Transverse colon (tissue), 4 donors: Measurements from ENCODE around the gene TMEM132D.

Source experiments
- EP300 ChIP-seq: sonication (generic); formaldehyde crosslinking; IDR thresholded peaks from one replicate; pipeline ENCODE4 v1.6.1; 2017; ENCODE audit warnings: antibody characterized with exemption, low read depth
- POLR2A ChIP-seq: fragments of 450-650 bp; IDR thresholded peaks from one replicate; pipeline ENCODE4 v1.6.1; 2016; ENCODE audit warnings: antibody characterized with exemption, mild to moderate bottlenecking, moderate library complexity
- POLR2AphosphoS5 ChIP-seq, 3 donors: sonication (generic); formaldehyde crosslinking; IDR thresholded peaks; one replicate each; pipeline ENCODE4 v1.6.1; 2016; ENCODE audit warnings: antibody characterized with exemption in 3 of 3
- TF ChIP-seq, protein P1 (sequence below), 5 experiments: fragments of 200-600 bp in 3 of 5; fragments of 450-650 bp in 2 of 5; sonication (generic) in 3 of 5; IDR thresholded peaks; 1 replicate in 2 of 5; 2 replicates in 3 of 5; pipeline ENCODE4 v1.5.1; 2016 to 2017; ENCODE audit warnings: antibody characterized with exemption in 5 of 5, inconsistent platforms in 3 of 5, mild to moderate bottlenecking in 2 of 5, moderate library complexity in 1 of 5

DNA sequence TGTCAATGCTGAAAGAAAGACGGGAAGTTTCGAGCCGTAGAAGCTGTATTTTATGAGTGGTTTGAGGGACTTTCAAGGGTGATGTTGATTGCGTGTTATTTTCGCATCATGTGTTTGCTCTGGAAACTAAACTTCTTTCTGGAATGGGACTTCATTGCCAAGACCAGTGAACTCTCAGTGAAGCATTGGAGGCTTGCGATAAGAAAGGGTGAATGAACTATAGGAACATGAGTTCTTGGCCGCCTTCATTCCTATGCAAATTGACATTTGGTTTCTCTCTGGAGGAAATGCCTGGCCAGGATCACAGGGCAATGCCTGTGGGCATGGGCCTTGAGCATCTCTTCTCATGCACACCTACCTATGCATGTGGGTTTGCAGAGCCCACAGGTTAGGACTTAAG, 677.8 kb downstream of the TMEM132D start:
- no peak for TF ChIP-seq POLR2AphosphoS5 (IDR thresholded peaks at IDR 0.05)
- no peak for TF ChIP-seq POLR2A
- TF ChIP-seq, protein P1, sequence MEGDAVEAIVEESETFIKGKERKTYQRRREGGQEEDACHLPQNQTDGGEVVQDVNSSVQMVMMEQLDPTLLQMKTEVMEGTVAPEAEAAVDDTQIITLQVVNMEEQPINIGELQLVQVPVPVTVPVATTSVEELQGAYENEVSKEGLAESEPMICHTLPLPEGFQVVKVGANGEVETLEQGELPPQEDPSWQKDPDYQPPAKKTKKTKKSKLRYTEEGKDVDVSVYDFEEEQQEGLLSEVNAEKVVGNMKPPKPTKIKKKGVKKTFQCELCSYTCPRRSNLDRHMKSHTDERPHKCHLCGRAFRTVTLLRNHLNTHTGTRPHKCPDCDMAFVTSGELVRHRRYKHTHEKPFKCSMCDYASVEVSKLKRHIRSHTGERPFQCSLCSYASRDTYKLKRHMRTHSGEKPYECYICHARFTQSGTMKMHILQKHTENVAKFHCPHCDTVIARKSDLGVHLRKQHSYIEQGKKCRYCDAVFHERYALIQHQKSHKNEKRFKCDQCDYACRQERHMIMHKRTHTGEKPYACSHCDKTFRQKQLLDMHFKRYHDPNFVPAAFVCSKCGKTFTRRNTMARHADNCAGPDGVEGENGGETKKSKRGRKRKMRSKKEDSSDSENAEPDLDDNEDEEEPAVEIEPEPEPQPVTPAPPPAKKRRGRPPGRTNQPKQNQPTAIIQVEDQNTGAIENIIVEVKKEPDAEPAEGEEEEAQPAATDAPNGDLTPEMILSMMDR (IDR thresholded peaks at IDR 0.05), result no peak
- no peak for TF ChIP-seq EP300
